Measurements from ENCODE around the gene GNG7. TPM values are rescaled to one million over a fixed set of nuclear protein-coding genes. Genes with fewer than 3 reads are reported as not detected.
"Not testable (repeated sequence)": the region's sequence is repeated elsewhere in the genome, so short reads cannot be mapped to it uniquely, and the experiment has no call there.

GNG7 gene
- total RNA-seq, 4 donors from 2014 or later: 1.3 to 3.9 (median 1.8) TPM

DNA sequence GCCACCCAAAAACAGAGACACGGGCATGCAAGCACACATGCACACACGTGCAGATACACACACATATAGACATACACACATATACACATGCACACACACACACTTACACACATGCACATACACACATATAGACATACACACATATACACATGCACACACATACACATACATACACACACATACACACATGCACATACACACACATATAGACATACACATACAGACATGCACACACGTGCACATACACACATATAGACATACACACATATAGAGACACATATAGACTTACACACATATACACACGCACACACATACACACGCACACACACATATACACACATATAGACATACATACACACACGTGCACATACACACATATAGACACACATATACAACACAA lies 134.5 kb downstream of the GNG7 start:
- TF ChIP-seq, protein P1, sequence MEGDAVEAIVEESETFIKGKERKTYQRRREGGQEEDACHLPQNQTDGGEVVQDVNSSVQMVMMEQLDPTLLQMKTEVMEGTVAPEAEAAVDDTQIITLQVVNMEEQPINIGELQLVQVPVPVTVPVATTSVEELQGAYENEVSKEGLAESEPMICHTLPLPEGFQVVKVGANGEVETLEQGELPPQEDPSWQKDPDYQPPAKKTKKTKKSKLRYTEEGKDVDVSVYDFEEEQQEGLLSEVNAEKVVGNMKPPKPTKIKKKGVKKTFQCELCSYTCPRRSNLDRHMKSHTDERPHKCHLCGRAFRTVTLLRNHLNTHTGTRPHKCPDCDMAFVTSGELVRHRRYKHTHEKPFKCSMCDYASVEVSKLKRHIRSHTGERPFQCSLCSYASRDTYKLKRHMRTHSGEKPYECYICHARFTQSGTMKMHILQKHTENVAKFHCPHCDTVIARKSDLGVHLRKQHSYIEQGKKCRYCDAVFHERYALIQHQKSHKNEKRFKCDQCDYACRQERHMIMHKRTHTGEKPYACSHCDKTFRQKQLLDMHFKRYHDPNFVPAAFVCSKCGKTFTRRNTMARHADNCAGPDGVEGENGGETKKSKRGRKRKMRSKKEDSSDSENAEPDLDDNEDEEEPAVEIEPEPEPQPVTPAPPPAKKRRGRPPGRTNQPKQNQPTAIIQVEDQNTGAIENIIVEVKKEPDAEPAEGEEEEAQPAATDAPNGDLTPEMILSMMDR (IDR thresholded peaks at IDR 0.05): no peak
- no peak for DNase-seq (ENCODE audit: low spot score)
- no peak for ATAC-seq (ENCODE audit: low FRiP score)

DNA sequence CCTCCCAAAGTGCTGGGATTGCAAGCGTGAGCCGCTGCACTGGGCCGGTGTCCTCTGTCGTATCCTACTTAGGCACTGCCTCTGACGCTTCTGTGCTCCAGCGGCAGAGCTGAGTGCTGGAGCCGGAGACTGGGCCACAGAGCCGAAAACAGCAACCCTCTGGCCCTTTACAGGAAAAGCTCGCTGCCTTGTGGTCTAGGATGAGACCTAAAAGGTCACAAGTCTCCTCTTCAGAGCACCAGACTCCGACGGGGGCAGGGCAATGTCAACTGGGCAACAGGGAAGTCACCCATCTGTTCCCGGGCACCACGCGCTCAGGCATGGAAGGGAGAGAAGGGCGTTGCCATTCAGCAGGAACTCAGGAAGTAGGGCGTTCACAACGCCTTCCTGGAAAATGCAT lies 134.9 kb downstream of the GNG7 start:
- DNase-seq (ENCODE audit: low spot score) (no peak), ATAC-seq (ENCODE audit: low FRiP score) (peak; percentile 58)
- TF ChIP-seq, protein P1 (IDR thresholded peaks at IDR 0.05): no peak

DNA sequence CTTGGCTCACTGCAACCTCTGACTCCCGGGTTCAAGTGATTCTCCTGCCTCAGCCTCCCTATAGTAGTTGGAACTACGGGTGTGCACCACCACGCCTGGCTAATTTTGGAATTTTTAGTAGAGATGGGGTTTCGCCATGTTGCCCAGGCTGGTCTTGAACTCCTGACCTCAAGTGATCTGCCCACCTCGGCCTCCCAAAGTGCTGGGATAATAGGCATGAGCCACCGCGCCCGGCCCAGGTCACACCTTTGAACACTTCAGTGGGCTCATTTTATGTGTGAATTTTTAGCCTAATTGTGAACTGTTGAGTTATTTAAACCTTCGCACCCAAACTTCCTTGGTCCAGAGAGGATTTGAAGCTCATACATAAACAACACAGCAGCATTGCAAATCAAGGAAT lies 138.9 kb downstream of the GNG7 start:
- DNase-seq (ENCODE audit: low spot score); ATAC-seq (ENCODE audit: low FRiP score): not testable (repeated sequence)

DNA sequence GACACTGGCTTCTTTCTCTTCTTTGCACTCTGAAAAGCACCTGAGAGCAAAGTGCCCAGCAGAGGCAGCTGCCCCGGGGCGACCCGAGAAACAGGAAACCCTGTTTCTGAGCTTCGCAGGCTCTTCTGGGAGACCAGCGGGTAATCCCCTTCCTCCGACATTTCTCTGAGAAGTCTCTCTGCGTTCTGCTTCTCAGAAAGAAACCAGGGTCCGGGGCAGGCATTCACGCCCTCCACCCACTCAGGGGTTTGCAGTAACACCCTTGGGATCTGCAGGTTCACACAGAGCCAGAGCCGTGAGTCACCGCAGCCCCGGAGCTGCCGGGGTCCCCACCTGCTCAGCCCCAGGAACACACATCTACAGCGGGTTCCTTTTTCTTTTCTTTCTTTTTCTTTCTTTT lies 140.6 kb downstream of the GNG7 start:
- ATAC-seq (ENCODE audit: low FRiP score) (no peak), DNase-seq (ENCODE audit: low spot score) (no peak)
- TF ChIP-seq, protein P1 (IDR thresholded peaks at IDR 0.05): no peak

DNA sequence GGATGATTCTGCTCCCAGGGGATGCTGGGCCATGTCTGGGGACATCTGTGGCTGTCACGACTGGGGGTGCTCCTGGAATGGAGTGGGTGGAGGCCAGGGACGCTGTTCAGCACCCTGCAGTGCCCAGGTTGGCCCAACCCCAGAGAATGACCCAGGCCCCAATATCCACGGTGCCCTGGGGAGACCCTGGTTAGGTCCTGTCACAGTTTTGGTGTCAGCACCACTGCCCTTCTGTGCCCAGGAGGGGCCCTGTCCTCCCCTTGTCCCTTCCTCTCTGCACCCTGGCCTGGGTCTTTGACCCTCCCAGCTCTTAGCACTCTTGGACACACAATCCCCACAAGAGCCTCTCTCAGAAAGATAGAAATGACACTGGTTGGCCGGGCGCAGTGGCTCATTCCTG lies 141.3 kb downstream of the GNG7 start:
- no peak for ATAC-seq (ENCODE audit: low FRiP score)
- DNase-seq (ENCODE audit: low spot score): no peak
- TF ChIP-seq, protein P1 (IDR thresholded peaks at IDR 0.05): no peak

DNA sequence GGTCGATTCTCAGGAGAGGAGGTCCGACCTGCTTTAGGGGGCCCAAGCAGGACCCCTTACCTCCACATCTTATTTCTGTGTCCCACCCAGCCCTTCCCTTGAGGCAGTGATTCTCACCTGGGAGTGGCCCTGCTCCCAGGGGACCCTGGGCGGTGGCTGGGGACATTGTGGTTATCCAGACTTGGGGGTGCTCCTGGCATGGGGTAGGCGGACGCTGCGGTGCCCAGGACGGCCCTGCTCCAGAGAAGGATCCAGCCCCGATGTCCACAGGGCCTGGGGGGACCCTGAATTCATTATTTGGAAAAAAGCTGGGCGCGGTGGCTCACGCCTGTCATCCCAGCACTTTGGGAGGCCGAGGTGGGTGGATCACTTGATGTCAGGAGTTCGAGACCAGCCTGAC lies 142.1 kb downstream of the GNG7 start:
- DNase-seq (ENCODE audit: low spot score) (no peak), ATAC-seq (ENCODE audit: low FRiP score) (peak; percentile 19)
- TF ChIP-seq, protein P1 (IDR thresholded peaks at IDR 0.05): no peak

DNA sequence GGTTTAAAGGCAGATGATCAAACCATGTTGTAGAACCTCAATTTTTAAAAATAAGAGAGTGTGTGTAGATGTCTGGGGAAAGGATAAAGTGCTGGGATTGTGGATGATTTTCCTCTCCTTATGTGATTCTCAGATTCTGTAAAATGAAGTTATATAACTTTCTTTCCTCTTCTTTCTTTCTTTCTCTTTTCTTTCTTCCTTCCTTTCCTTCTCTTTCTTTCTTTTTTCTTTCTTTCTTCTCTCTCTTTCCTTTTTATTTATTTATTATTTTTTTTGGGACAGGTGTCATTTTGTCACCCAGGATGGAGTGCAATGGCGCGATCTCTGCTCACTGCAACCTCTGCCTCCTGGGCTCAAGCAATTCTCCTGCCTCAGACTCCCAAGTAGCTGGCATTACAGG lies 144.0 kb downstream of the GNG7 start:
- no peak for ATAC-seq (ENCODE audit: low FRiP score)
- TF ChIP-seq, protein P1 (IDR thresholded peaks at IDR 0.05): no peak
- no peak for DNase-seq (ENCODE audit: low spot score)

DNA sequence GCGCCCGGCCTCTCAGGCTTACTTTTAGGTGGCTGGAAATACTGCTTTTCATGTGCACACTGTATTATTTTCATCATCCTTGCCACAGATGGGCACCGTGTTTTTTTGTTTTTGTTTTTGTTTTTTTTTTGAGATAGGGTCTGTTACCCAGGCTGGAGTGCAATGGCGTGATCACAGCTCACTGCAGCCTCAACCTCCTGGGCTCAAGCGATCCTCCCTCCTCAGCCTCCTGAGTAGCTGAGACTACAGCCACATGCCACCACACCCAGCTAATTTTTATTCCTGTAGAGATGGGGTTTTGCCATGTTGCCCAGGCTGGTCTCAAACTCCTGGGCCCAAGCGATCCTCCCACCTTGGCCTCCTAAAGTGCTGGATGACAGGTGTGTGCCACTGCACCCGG lies 144.4 kb downstream of the GNG7 start:
- not testable (repeated sequence) for DNase-seq (ENCODE audit: low spot score); ATAC-seq (ENCODE audit: low FRiP score)
